GM18868 (cell line): ENCODE measurements around the gene DEAF1.

ENCODE experiments used
- ATAC-seq: cut with Tn5 transposase; IDR thresholded peaks from one replicate; pipeline ENCODE4 v1.9.1; 2021; ENCODE audit warnings: mild to moderate bottlenecking, moderate library complexity; ENCODE audit not compliant: unreplicated experiment

The DEAF1 gene

GRCh38 chr11:614623-615503 lies 80.2 kb downstream of the DEAF1 start:
- ATAC-seq: no peak

GRCh38 chr11:614021-614622 lies 80.9 kb downstream of the DEAF1 start:
- no peak for ATAC-seq

GRCh38 chr11:613369-613968 lies 81.6 kb downstream of the DEAF1 start:
- no peak for ATAC-seq

- ATAC-seq: no peak
Measured at GRCh38 chr11:612961-613300, 82.1 kb downstream of the DEAF1 start.

- no peak for ATAC-seq
Measured at GRCh38 chr11:612201-612960, 82.6 kb downstream of the DEAF1 start.

- ATAC-seq: no peak
Measured at GRCh38 chr11:611001-611996, 83.7 kb downstream of the DEAF1 start.

GRCh38 chr11:610146-610801 lies 84.7 kb downstream of the DEAF1 start:
- ATAC-seq: no peak

GRCh38 chr11:609341-609811 lies 85.6 kb downstream of the DEAF1 start:
- no peak for ATAC-seq

GRCh38 chr11:608791-609251 lies 86.2 kb downstream of the DEAF1 start:
- no peak for ATAC-seq

- no peak for ATAC-seq
Measured at GRCh38 chr11:607971-608659, 86.9 kb downstream of the DEAF1 start.

GRCh38 chr11:607020-607780 lies 87.8 kb downstream of the DEAF1 start:
- ATAC-seq: no peak

- no peak for ATAC-seq
Measured at GRCh38 chr11:606245-606644, 88.8 kb downstream of the DEAF1 start.

GRCh38 chr11:605286-606129 lies 89.5 kb downstream of the DEAF1 start:
- ATAC-seq: no peak

- ATAC-seq: no peak
Measured at GRCh38 chr11:603154-603553, 91.9 kb downstream of the DEAF1 start.

GRCh38 chr11:601573-602245 lies 93.3 kb downstream of the DEAF1 start:
- no peak for ATAC-seq

- ATAC-seq: no peak
Measured at GRCh38 chr11:598005-598680, 96.9 kb downstream of the DEAF1 start.
